HG02870 (cell line): ENCODE data around the gene ZC3H15.
"Not testable (repeated sequence)": the region's sequence is repeated elsewhere in the genome, so short reads cannot be mapped to it uniquely, and the experiment has no call there.

Experiments used
- ATAC-seq: cut with Tn5 transposase; IDR thresholded peaks from one replicate; pipeline ENCODE4 v1.9.1; 2021; ENCODE audit warnings: mild to moderate bottlenecking, moderate library complexity; ENCODE audit not compliant: unreplicated experiment

The ZC3H15 gene

DNA sequence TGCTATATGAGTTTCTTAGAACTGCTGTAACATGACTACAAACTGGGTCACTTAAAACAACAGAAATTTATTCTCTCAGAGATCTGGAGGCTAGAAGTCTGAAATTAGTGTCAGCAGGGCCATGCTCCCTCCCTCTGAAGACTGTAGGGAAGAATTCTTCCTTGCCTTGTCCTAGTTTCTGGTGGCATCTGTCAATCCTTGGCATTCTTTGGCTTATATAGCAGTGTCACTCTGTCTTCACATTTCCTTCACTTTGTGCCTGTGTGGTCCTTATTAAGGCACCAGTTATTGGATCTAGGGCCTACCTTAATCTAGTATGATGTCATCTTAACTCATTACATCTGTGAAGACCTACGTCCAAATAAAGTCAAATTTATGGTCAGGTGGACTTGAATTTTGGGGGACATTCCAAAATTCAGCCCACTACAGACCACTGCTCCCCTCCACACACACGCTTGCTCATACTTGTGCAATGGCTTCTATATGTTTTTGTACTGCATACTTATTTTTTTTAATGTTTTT, 7.6 kb downstream of the ZC3H15 start:
- ATAC-seq = no peak

DNA sequence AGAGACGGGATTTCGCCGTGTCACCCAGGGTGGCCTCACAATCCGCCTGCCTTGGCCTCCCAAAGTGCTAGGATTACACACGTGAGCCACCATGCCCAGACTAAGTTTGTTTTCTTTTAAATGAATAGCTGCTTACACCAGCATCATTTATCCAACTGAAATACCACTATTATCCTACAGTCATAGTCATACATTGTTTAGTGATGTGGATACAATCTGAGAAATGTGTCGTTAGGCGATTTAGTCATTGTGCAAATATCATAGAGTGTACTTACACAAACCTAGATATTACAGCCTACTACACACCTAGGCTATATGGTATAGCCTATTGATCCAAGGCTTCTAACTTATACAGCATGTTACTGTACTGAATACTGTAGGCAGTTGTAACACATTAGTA, 10.3 kb downstream of the ZC3H15 start:
- ATAC-seq = no peak

DNA sequence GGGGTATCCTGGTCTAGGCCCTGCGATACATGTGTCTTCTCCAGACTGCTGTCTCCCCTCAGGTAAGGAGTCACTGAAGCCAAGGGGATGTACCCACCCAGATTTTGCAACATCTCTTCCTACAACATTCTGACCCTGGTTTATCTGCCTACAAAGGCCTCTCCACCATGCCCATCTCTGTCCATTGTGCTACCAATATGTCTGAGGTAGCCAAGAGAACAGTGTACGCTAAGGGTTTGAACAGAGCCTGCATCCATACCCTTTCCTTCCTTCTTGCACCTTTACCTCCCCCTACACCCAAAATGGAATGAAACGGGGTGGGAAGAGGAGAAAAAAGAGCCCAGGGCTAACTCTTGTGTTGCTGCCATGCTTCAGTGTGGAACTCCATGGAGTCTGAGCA, 11.9 kb downstream of the ZC3H15 start:
- ATAC-seq = no peak

DNA sequence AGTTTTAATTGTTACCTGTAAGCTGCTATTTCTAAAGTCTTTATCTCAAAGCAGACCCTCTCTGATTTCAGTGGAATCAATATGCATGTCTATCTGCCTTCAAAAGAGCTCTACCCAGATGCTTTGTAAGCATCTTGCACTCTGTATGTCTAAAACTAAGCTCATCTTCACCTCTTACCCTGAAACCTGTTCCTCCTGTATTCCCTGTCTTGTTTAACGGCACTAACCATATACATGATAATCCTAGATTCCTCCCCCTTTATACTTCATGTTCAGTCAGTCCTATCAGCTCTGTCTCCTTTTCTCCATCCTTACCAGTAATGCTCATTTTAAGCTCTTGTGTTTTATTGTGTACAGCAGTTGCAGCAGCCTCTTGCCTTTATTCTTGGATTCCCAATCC, 12.8 kb downstream of the ZC3H15 start:
- no peak for ATAC-seq

- ATAC-seq = no peak
Measured at GRCh38 chr2:186503827-186504606, 18.0 kb downstream of the ZC3H15 start.

DNA sequence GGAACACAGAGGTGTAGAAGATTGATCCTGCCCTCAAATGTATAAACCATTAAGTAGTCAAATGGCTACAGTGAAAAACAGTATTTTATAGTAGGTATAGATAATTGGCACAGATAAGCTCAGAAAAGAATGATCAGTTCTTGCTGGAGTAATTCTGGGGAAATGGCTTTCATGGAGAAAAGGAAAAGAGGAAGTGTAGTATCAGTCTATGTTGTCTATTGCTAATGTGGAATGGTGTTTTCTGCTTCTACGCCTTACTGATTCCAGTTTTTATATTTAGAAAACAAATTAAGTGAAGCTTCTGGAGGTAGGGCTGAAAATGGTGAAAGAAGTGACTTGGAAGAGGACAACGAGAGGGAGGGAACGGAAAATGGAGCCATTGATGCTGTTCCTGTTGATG, 22.2 kb downstream of the ZC3H15 start:
- ATAC-seq = no peak

- no peak for ATAC-seq
Measured at GRCh38 chr2:186515376-186515775, 29.3 kb downstream of the ZC3H15 start.

DNA sequence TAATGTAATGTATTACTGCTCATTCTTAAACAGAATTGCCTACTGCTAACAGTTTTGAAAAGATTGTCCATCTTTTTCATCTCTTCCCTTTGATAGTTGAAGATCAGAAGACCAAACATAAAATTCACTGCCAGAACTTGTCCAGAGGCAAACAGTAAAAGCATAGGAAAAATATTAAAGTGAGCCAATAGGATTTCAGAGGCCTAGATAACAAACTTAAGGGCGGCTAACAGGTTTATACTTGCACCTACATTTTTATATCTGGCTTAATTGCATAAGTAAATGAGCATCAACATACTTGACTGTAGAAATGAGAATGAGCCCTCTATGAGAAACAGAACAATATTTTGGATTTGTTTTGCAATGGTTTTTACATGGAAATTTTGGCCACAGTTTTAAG, 30.3 kb downstream of the ZC3H15 start:
- no peak for ATAC-seq

- no peak for ATAC-seq
Measured at GRCh38 chr2:186517090-186517489, 31.0 kb downstream of the ZC3H15 start.

GRCh38 chr2:186518291-186518690, 32.2 kb downstream of the ZC3H15 start:
- ATAC-seq = no peak

GRCh38 chr2:186518945-186519344, 32.9 kb downstream of the ZC3H15 start:
- ATAC-seq = no peak

DNA sequence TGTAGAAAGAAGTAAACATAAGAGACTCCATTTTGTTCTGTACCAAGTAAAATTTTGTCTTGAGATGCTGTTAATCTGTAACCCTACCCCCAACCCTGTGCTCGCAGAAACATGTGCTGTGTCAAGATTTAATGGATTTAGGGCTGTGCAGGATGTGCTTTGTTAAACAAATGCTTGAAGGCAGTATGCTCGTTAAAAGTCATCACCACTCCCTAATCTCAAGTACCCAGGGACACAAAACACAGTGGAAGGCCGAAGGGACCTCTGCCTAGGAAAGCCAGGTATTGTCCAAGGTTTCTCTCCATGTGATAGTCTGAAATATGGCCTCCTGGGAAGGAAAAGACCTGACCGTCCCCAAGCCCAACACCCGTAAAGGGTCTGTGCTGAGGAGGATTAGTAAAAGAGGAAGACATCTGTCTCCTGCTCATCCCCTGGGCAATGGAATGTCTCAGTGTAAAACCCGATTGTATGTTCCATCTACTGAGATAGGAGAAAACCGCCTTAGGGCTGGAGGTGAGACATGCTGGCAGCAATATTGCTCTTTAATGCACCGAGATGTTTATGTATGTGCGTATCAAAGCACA, 35.6 kb downstream of the ZC3H15 start:
- not testable (repeated sequence) for ATAC-seq

DNA sequence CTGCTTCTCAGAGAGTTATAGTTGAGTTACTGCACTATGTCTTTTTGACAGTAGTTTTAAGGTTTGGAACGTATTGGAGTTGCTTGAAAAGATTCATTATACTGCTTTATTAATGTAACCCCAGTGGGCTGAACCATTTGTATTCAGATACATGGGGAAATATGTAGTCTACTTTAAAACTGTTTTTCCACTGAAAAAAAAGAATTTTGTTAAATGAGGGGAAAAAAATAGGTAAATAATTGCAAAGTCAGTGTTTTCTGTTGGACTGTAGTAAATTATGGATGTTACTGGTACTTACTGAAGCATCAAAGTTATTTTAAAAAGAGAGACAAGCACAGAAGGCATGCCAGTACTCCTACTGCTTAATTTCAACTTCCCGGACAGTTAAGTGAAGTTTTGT, 36.4 kb downstream of the ZC3H15 start:
- no peak for ATAC-seq

GRCh38 chr2:186523791-186524190, 37.7 kb downstream of the ZC3H15 start:
- ATAC-seq = no peak

- ATAC-seq = no peak
Measured at GRCh38 chr2:186526281-186526680, 40.2 kb downstream of the ZC3H15 start.

GRCh38 chr2:186530314-186530713, 44.3 kb downstream of the ZC3H15 start:
- no peak for ATAC-seq

- ATAC-seq = no peak
Measured at GRCh38 chr2:186531257-186531775, 45.3 kb downstream of the ZC3H15 start.

DNA sequence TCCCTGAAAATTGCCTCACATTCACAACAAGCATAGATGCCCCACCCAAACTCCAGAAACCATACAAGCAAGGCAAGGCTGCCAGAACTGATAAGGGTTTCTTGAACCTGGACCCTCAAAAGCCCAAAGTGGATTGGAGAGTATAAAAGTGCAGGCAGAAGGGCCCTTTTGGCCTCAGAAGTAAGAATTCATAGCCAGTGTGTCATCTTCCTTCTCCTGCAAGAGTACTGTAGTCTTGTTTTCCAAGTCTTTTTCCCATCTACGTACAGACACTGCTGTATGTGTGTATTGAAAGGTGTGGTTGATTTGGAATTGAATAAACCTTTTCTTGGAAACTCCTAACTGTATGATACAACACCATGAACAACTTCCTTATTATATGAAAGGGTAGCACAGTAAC, 46.8 kb downstream of the ZC3H15 start:
- no peak for ATAC-seq

DNA sequence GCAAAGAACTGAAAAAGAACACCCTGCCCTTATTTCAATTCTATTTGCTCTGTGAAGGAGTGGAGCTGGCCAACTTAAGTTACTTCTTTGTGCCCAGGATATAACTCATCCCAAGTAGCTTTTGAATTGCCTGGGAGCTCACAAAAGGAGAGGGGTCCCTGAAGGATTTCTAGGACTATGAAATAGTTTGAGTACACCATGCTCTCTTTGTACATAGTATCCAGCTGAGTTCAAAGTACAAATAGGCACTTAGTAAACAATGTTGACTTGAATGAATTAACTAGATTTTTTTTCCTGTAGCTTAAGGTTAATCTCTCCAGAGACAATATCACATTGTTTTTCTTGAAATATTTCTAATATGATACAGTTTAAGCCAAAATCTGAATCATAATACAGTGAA, 47.7 kb downstream of the ZC3H15 start:
- ATAC-seq = no peak

DNA sequence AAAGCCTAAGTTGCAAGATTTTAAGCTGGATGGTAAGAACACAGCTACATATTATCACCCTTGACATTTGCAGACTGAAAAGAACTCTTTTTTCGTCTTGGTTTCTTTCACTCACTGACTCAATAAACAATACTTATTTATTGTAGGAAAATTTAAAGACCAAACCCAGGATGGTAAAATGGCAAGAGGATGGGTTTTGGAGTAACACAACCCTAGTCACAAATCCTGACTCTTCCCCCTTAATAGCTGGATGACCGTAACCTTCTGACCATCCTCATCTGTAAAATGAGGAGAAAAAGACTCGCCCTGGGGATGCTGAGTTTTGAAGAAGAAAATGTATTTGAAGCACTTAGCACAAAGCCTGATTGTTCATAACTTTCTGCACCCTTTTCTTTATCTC, 48.3 kb downstream of the ZC3H15 start:
- no peak for ATAC-seq

- ATAC-seq = no peak
Measured at GRCh38 chr2:186535861-186536260, 49.8 kb downstream of the ZC3H15 start.

DNA sequence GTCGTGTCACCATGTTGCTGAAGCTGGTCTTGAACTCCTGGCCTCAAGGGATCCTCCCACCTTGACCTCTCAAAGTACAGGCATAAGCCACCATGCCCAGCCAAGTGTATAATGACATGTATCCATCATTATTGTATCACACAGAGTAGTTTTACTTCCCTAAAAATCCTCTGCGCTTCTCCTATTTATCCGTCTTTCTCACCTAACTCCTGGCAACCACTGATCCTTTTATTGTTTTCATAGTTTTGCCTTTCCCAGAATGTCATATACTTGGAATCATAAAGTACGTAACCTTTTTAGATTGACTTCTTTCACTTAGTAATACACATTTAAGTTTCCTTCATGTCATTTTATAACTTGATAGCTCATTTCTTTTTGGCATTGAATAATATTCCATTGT, 51.0 kb downstream of the ZC3H15 start:
- no peak for ATAC-seq
